WI38 (cell line): ENCODE data around the gene KAT14.
"Not testable (repeated sequence)": the region's sequence is repeated elsewhere in the genome, so short reads cannot be mapped to it uniquely, and the experiment has no call there.

Source experiments
- H3K4me3 ChIP-seq: 2 replicates; pipeline ENCODE4 v1.5.1; 2011; ENCODE audit warnings: low read depth, mild to moderate bottlenecking, control low read depth, low read length
- TF ChIP-seq, protein P1 (sequence below): IDR thresholded peaks from 2 replicates; pipeline ENCODE4 v1.5.1; 2012; ENCODE audit warnings: low read depth, mild to moderate bottlenecking, control low read depth, low read length

KAT14 gene

DNA sequence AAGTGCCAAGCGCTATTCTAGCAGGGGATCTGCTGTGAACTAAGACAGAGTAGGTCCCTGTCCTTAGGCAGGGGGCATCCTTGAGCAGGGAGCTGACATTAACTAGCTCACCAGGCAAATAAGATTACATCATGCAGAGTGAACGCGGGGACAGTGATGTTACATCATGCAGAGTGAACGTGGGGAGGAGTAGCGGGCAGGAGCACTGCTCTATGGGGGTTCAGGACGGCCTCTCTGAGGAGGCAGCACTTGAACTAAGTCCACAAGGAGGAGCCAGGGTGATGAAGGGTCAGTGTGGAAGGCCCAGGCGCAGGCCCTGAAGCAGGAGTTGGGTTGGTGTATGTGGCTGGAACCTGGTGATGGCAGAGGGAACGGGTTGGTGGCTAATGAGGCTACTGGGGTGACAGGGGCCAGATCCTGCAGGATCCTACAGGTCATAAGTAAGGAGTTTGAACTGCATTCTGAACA, 38.7 kb downstream of the KAT14 start:
- TF ChIP-seq, protein P1, sequence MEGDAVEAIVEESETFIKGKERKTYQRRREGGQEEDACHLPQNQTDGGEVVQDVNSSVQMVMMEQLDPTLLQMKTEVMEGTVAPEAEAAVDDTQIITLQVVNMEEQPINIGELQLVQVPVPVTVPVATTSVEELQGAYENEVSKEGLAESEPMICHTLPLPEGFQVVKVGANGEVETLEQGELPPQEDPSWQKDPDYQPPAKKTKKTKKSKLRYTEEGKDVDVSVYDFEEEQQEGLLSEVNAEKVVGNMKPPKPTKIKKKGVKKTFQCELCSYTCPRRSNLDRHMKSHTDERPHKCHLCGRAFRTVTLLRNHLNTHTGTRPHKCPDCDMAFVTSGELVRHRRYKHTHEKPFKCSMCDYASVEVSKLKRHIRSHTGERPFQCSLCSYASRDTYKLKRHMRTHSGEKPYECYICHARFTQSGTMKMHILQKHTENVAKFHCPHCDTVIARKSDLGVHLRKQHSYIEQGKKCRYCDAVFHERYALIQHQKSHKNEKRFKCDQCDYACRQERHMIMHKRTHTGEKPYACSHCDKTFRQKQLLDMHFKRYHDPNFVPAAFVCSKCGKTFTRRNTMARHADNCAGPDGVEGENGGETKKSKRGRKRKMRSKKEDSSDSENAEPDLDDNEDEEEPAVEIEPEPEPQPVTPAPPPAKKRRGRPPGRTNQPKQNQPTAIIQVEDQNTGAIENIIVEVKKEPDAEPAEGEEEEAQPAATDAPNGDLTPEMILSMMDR: no peak
- no peak overlapping the region for H3K4me3 ChIP-seq

DNA sequence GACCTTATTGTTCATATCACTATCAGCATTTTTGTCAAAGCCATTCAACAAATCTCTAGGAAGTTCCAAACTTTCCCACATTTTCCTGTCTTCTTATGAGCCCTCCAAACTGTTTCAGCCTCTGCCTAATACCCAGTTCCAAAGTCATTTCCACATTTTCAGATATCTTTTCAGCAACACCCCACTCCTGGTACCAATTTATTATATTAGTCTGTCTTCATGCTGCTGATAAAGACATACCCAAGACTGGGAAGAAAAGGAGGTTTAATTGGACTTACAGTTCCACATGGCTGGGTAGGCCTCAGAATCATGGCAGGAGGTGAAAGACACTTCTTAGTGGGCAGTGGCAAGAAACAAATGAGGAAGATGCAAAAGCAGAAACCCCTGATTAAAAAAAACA, 42.7 kb downstream of the KAT14 start:
- not testable (repeated sequence) for H3K4me3 ChIP-seq

DNA sequence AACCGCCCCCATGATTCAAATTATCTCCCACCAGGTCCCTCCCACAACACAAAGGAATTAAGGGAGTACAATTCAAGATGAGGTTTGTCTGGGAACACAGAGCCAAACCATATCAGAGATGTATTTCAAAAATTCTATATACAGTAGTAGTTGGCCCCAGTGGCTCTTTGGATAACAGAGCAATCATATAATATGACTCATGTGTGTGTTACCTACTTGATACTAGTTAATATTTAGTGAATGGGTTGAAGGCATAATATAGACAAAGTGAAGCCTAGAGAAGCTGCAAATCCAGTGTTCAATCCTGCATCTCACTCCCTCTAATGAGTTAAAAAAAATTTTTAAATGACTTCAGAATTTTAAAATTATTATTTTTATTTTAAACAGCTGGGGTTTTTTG, 43.2 kb downstream of the KAT14 start:
- no peak overlapping the region for H3K4me3 ChIP-seq
- TF ChIP-seq, protein P1: no peak

DNA sequence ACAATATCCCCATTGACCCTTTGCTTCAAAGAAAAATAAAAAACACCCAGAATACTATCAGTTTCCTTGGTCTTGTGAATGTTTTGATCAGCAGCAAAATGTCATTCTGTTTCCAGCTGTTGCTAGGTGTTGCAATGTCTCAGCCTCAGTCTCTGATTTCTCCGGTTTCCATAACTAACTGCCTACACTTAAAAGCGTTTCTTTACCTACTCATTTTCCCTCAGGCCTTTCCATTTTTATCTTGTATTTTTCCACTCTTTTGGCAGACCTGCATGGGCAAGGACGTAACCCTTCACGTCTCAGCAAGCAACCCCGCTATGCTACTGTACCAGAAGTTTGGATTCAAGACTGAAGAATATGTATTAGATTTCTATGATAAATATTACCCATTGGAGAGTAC, 49.4 kb downstream of the KAT14 start:
- TF ChIP-seq, protein P1: no peak
- H3K4me3 ChIP-seq: no peak overlapping the region

DNA sequence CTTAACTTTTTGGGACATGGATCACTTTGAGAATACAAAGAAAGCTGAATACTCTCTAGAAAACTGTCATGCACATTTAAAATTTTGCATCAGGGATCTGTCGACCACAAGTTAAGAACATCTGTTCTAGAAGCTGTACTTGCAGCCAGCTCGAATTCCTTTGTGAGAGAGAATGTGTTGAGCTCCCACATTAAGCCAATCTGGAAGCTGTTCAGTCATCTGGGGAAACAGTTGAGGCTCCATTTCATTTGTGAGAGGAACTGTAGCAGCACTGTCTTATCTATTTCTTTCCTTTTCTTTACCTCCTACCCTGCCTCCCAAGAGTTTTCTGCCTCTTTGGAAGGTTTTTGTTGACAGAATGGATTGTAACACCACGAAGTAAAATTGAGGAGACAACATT, 50.8 kb downstream of the KAT14 start:
- TF ChIP-seq, protein P1: no peak
- H3K4me3 ChIP-seq: no peak overlapping the region

DNA sequence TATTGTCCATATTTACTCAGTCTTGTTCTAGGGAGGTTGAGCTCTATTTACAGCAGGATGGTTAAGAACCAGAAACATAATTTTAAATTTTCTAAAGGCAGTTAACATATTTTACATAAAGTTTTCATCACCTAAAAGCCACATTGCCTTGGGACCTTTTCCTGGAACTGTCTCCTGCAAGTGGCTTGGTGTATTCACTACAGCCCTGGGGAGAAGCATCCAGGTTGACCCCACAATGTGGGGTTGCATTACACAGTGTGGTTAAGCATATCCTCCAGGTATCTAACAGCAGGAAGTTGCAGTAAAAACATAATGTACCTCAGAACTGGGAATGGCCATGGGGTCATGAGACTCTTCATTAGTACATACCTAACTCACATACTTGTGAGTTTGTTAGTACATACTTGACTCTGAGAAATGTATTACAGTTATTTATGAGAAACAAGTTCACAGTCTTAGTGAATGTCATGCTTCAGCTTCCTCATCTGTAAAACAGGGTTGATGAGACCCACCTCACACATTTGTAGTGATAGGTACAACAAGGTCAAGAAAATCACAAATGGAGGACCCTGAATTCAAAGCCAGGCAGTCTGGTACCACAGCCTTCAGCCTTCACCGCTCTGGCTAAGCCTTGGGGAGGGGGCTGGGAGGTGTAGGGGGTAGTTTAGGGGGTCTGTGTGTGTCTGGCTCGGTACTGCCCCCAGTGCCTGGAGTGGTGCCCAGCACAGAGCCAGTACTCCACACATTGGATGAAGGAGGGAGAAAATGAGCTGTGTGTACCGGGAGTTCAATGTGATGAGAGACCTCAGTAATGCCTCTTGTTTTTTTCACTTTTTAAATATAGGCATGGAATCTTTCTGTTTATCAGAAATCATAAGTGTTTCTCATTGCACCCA, 52.9 kb downstream of the KAT14 start:
- H3K4me3 ChIP-seq: no peak overlapping the region
- TF ChIP-seq, protein P1: no peak

DNA sequence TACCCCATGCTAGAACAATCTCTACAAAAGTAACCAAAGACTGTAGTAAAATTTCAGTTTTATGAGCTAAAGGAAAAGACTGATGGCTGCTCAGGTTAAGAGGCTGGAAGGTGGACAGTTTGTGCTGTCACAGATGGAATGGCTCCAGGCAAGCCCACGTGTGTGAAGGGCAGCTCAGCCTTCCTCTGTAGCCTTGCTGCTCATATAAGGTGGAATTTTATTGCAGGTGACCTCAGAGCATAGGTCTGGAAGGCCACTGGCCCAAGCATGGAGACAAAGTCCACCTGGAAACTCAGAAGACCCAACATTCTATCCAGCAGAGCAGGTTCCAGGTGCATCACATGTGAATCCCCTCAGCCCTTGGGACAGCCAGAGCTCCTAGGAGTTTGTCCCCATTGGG, 53.6 kb downstream of the KAT14 start:
- no peak overlapping the region for H3K4me3 ChIP-seq
- TF ChIP-seq, protein P1: no peak

DNA sequence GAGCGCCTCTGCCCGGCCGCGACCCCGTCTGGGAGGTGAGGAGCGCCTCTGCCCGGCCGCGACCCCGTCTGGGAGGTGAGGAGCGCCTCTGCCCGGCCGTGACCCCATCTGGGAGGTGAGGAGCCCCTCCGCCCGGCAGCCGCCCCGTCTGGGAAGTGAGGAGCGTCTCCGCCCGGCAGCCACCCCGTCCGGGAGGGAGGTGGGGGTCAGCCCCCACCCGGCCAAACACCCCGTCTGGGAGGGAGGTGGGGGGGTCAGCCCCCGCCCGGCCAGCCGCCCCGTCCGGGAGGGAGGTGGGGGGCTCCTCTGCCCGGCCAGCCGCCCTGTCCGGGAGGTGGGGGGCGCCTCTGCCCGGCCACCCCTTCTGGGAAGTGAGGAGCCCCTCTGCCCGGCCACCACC, 56.8 kb downstream of the KAT14 start:
- not testable (repeated sequence) for H3K4me3 ChIP-seq
